GM21526 (cell line): ENCODE data around the gene RNU6-1.

Experiments used
- ATAC-seq: cut with Tn5 transposase; IDR thresholded peaks from one replicate; pipeline ENCODE4 v1.9.1; 2021; ENCODE audit warnings: moderate library complexity; ENCODE audit not compliant: unreplicated experiment, low FRiP score

Gene RNU6-1

DNA sequence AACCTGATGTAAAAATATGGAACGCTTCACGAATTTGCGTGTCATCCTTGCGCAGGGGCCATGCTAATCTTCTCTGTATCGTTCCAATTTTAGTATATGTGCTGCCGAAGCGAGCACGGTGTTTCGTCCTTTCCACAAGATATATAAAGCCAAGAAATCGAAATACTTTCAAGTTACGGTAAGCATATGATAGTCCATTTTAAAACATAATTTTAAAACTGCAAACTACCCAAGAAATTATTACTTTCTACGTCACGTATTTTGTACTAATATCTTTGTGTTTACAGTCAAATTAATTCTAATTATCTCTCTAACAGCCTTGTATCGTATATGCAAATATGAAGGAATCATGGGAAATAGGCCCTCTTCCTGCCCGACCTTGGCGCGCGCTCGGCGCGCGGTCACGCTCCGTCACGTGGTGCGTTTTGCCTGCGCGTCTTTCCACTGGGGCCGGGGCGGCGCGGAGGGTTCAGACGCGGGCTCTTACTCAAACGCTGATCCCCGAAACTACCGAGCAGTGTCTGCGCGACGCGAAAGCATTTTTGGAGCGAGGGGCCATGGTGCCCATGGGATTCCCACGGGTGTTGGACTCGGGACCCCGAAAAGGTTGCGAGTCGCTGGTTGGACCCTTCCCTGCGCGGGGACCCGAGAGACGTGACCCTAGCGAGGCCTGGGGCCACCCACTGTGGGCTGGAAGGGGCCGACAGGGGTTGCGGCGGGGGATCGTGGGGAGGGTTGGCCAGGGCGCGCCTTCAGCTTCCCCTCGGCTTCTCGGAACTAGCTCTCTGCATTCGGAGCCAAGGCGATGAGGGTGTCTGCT lies at the start of gene RNU6-1:
TSS of gene RNU6-1 (minus strand) at position 117 of the 820 bp plus-strand sequence.
- peak; percentile 73 for ATAC-seq

DNA sequence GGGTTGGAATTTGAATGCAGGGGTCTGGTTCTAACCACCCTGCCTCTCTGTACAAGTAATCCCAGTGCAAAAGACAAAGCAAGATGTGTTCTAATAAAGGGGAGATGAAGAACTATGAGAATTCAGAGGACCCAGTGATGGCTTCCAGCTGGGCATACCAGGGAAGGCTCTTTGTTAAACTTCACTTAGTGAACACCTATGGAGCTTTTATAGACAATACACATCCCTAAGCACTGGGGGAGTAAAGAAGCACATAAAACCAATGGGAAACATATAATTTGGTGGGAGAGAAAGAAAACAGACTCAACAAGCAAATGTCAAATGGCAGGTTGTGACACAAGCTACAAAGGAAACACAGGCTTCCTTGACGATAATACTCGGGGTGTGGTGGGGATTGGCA lies 47.9 kb upstream of the RNU6-1 start:
- no peak for ATAC-seq

DNA sequence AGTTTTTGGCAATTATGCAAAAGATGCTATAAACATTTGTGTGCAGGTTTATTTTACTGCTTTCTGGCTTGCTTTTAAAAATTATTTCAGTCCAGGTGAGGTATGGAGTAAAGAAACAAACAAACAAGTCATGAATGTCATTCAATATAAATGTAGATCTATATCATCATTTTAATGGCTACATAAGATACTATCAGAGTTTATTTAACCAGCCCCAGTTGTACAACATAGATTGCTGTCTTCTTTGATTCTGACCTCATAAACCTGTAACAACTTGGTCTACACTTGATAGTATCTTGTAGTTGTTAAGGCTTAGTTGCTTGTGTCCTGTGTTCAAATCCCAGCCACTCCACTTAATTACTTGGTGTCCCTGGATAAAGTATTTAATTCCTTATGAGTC lies 46.0 kb upstream of the RNU6-1 start:
- ATAC-seq: no peak

DNA sequence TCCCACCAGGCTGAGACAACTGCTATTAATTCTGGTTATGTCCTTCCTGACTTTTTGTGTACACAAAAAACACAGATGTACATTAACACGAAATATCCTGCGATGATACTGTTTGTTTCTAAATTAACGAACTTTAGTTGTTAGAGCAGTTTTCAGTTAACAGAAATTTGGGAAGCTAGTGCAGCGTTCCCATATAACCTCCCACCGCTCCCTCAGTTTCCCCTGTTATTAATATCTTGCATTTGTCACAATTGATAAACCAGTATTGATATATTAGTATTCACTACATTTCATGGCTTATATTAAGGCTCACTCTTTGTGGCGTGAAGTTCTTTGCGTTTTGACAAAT lies 45.3 kb upstream of the RNU6-1 start:
- ATAC-seq: no peak

DNA sequence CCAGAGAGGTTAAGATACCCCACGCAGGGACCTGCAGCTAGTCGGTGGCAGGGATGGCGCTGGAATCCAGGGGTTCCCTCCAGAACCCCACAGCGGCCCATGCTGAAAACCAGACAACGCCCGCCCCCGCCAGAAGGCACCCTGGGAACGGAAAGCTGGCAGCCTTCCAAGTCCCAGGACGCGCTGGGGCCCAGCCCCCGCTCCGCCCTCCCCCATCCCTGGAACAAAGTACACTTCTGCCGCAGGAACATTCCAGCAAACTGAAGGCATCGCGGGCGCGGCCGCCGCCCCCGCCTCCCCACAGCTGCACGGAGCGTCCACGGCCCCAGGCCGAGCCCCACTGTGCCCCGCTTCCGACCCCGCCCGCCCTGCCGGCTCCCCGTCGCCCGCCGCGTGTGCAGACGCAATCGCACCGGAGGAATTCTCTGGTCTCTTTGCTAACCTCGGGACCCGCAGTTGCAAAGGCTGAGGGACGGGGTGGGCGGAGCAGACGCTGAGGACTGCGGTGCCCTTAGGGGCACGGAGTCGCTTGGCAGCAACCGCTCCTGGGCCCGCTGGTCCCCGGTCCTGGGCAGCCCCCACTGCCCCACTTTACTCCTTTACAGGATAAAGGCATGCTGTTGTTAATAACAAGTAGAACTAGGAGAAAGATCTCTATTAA lies 44.8 kb upstream of the RNU6-1 start:
- no peak for ATAC-seq

DNA sequence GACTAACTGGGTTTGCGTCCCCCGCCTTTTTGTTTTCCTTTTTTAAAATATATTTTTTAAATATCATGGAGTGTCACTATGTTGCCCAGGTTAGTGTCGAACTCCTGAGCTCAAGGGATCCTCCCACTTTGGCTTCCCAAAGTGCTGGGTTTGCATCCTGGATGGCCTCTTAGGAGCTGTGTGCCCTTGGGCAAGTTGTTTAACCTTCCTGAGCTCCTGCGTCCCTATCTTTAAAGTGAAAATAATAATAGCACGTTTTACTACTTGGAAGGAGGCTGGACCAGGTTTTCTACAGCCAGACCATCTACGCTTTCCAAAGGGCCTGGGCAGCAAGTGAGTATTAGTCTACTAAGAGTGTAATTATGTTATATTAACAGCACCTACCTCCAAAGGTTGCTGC lies 44.2 kb upstream of the RNU6-1 start:
- no peak for ATAC-seq

DNA sequence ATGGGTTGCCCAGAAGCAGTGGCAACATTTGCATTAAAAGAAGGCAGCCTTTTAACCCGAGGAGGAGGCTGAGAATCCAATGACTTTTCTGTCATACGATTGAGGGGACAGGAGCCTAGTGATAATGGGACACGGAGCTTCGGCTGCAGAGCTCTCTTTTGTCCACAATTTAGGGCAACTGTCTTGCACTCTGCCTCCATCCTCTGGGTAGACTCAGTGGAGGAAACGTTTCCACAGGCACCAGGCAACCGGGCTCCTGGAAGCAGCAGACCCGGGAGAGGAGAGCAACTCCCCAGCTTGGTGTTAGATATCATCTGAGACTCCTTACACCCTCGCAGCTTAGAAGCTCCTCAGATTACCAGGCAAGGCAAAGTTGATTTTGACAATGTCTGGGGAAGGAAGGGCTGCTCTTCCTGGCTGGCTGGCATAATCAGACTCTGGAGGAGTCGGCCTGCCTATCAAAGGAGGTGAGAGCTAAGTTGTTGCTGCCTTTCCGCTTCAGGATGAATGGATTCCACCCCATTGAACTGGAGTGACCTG lies 43.5 kb upstream of the RNU6-1 start:
- no peak for ATAC-seq

DNA sequence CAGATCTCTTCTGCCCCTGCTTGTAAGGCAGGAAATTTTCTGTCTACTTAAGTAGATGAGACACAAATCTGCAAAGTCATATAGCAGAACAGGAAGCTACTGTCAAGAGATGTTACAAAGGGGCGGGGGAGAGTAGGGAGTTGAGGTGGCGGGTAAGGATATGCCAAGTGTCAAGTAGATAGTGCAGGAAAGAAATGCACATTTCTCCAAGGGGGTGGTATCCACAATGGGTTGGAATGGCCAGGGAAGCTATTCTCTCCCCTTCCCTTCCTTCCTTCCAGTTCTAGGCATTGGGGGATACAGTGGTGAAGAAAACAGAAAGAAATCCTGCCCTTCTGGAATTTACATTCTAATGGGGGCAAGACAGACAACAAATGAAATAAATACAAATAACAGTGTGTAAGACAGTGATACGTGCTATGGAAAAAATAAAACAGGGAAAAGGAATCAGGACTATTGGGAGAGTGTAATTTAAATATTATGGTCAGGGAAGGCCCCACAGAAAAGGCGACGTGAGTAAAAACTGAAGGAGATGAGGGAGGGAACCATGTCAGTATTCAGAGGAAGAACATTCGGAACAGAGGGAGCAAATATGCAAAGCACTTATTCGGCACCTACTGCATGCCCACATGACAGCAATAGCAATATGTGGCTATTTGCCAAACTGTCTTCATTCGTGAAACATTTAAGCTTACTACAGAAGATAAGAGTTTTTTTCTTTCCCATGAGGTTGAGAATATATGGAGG lies 42.8 kb upstream of the RNU6-1 start:
- ATAC-seq: no peak

DNA sequence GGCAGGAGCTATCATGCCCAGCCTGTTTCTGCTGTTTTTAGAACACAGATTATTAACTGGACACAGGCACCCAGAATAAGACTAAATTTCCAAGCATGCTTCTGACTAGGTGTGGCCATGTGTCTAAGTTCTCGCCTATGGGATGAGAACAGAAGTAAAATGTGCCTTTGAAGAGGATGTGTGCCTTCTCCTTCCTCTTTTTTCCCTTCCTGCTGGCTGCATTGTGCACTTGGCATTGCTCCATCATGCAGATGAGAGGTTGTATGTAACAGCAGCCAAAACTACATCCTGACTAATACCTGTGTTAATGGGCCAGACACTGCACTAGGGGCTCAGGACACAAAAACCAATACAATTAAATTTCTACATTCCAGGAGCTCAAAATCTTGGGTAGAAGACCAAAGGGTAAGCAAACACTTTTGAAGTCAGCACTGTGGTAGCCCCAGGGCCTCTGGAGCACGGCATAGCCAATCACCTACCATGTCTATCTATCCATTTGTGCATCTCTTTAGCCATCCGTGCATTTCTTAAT lies 40.9 kb upstream of the RNU6-1 start:
- ATAC-seq: no peak

DNA sequence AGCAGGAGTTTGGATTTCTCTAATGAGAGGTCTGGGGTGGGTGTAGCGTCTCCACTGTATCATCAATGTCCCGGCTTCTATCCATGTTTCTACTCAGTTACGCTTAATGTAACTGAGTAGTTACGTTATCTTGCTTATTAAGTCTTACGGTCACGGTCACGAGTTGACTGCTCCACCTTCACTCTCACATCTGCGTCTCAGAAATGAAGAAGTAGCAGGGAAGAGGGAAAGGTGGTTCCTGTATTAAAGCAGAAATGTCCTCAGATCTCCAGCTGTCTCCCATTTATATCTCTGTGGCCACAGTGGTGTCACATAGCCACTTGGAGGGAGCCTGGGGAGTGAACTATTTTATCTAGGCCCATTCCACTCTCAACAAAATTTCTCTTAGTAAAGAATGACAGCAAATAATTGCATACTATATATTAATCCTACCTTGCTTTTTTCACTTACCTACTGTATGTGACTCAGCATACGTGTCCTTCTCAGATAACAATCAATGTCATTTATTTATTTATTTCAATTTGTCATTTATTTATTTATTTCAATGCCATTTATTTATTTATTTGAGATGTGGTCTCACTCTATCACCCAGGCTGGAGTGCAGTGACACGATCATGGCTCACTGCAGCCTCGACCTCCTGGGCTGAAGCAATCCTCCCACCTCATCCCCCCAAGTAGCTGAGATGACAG lies 39.7 kb upstream of the RNU6-1 start:
- no peak for ATAC-seq

DNA sequence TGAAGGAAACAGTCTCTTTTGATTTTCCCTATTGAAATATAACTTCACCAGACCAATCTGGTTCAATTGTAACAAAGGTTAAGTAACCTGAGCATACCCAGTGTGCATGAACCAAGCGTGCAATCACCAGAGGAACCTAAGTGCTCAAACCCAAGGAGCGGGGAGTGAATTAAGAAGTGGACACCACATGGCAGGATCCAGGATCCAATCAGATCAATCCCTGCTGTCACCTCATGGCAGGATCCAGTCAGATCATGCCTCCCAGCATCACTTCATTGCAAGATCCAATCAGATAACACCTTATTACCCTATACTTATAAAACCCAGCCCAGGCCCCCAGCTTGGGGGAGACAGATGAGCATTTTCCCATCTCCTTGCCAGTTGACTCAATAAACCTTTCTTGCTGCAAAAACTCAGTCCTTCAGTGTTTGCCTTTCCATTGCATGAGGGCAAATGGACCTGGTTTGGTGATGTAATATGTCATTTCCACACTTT lies 38.9 kb upstream of the RNU6-1 start:
- no peak for ATAC-seq

DNA sequence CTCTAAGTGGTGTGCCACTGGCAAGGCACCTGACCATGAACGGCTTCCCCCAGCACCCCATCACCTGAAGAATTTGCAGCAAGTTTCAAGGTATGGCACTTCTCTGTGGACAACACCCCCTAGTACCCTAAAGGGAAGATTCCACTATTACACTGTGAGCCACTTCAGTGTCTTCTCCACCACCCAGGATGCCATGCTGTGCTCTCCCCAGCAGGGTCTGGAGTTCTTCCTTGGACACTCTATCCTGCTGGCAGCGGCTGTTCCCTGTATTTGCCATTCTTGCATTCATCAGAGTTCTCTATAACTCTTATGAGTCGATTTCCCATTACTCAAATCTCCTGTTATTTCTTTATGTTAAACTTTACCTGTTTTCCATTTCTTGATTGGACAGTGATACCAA lies 33.9 kb upstream of the RNU6-1 start:
- ATAC-seq: no peak

DNA sequence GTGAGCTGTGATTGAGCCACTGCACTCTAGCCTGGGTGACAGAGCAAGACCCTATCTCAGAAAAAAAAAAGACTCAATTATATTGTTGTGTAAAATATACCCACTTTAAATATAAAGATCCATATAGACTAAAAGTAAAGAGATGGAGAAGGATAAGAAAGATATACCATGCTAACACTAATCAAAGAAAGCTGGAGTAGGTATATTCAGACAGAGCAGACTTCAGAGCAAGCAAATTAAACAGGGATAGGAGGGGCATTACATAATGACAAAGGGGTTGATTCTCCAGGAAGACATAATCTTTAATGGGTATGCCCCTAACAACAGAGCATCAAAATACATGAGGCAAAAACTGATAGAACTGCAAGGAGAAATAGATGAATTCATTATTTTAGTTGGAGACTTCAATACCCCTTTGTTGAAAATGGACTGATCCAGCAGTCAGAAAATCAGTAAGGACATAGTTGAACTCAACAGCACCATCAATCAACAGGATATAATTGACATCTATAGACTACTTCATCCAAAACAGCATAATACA lies 31.1 kb upstream of the RNU6-1 start:
- no peak for ATAC-seq

DNA sequence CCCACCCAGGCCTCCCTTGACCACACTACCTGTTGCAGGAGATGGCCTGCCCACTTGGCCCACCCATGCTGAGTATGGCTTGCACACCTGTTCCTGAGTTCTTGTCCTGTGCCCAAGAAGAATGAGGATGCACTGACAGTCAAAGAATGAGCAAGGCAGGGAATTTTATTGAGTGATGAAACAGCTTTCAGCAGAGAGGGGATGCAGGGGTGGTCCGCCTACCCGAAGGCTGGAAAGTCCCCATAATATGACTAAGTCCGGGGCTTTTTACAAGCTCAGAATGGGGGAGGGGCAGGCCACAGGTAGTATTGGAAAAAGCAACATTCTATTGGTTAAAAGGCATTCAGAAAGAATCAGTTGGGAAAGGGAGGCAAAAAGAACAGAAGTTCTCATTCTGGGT lies 29.9 kb upstream of the RNU6-1 start:
- ATAC-seq: no peak

DNA sequence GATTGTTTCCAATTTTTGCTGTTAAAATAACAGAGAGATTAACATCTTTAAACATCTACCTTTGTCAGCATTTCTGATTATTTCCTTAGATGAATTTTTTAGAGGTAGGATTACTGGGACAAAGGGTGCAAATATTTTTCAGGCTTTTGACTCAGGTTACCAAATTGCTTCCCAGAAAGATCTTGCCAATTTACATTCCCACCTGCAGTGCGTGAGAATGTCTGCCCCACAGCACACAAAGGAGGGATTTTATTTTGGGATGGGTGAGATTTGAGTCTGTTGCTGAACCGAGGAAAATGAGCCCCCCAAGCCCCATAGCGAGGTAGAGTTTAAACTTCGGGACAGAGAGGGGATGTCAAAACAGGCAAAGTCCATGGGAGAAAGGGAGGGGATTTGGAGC lies 25.9 kb upstream of the RNU6-1 start:
- ATAC-seq: no peak

DNA sequence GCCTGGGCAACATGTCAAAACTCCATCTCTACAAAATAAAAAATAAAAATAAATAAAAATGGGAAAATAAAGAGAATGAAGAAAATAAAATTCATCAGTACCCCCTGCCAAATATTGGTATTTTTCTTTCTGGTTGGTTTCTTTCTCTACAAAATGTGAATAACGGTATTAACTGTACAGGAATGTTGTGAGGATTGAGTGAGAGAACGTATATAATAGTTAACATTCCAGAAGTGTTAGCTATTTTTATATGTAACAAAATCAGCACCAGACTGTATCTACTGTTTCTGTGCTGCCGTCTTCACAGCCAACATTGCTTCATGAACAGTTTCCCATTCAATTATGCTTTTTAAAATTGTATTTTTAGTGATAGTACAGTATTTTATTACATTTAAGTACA lies 25.5 kb upstream of the RNU6-1 start:
- ATAC-seq: no peak

DNA sequence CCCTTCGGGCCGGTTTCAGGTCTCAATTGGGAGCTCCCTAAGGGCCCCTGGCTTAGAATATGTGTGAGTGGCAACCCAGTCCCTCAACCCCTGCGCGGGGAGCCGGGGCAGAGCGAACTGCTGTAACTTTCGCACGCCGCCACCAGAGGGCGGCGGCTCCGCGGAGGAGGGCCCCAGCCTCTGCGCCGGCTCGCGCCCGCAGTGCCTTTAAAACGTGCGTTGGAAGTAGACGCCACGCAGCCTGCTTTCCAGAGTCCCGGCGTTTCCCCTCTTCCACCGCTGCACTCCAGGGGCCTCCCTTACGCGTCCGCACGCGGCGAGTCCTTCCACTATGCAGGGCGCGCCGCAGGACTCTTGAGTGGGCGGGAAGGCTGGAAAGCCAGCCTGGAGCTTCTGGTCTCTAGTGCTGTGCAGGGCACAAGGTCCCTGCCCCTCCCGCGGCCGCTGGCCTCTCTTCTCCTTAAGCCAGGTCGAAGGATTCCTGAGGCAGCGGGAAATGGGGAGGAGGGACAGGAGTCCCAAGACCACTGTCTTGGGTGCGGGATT lies 23.7 kb upstream of the RNU6-1 start:
- ATAC-seq: peak; percentile 68

DNA sequence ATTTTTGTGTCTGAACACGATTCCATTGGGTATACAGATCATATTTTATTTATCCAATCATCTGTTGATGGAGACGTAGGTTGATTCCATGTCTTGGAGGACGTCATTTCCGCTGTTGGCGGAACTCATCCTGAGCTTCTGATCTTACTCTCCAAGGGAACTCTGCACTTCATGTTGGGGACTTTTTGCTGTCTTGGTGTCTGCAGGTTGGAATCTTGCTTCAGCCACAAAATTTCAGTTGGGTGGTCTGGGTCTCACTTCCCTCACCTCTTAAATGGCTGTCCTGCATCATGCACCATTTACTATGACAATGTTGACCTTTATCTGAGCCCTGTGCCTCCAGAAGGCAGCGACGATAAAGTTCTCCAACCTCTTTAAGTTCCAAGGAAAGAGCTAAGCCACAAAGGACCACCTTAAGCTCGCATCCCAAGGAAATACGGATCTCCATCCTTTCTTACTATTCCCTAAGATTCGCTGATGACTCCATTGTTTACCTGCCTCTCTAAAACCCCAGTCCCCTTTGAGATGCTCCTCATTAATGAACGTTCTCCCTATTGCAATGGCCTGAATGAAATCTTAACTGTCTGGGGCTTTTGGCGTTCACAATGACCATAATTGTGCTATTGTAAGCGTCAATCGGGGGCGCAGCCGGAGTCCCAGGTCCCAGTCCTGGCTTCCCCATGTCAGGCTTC lies 23.1 kb upstream of the RNU6-1 start:
- ATAC-seq: peak; percentile 26

DNA sequence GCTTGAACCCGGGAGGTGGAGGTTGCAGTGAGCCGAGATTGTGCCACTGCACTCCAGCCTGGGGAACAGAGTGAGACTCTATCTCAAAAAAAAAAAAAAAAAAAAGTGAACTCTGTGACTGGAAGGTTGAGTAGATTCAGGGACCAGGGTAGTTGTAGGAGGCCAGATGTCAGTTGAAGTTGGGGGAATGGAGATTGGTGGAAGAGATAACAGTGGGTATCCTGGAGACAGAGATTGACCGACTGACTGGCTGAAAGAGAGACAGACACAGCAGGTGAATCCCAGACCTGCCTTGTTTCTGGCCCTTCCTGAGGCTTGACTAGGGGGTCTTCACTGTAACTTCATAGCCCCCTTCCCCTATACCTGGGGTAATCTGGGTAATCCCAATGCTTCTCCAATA lies 22.1 kb upstream of the RNU6-1 start:
- no peak for ATAC-seq
